ENCODE results near the gene NEDD4L.

NEDD4L gene

GRCh38 chr18:58178511-58178910 lies 134.5 kb downstream of the NEDD4L start:
- no peak for DNase-seq (ENCODE audit: low spot score)
- H3K36me3 Mint-ChIP-seq (ENCODE audit: low read depth): no peaks in the 10 kb centered on the region
- peaks cover 6% of the 10 kb centered on the region for H3K27me3 Mint-ChIP-seq (ENCODE audit: low read depth)
- no peaks in the 10 kb centered on the region for H3K9me3 Mint-ChIP-seq
- no peaks in the 10 kb centered on the region for H3K4me1 Mint-ChIP-seq (ENCODE audit: low read depth)
- H3K27ac Mint-ChIP-seq: no peak overlapping the region
- H3K4me3 Mint-ChIP-seq: no peak overlapping the region

GRCh38 chr18:58180172-58180571 lies 136.1 kb downstream of the NEDD4L start:
- Mint-ChIP-seq H3K27me3 (ENCODE audit: low read depth) (peaks cover 4% of the 10 kb centered on the region), H3K4me1 (ENCODE audit: low read depth) (no peaks in the 10 kb centered on the region), H3K9me3 (no peaks in the 10 kb centered on the region), H3K36me3 (ENCODE audit: low read depth) (no peaks in the 10 kb centered on the region), H3K4me3 (no peak overlapping the region), H3K27ac (no peak overlapping the region)
- no peak for DNase-seq (ENCODE audit: low spot score)

- Mint-ChIP-seq H3K4me3 (no peak overlapping the region), H3K9me3 (no peaks in the 10 kb centered on the region), H3K27me3 (ENCODE audit: low read depth) (peaks cover 4% of the 10 kb centered on the region), H3K27ac (no peak overlapping the region), H3K4me1 (ENCODE audit: low read depth) (no peaks in the 10 kb centered on the region), H3K36me3 (ENCODE audit: low read depth) (no peaks in the 10 kb centered on the region)
- peak; percentile 22 for DNase-seq (ENCODE audit: low spot score)
These were observed 136.8 kb downstream of the NEDD4L start for GRCh38 chr18:58180738-58181353.

- peaks cover 3% of the 10 kb centered on the region for H3K27me3 Mint-ChIP-seq (ENCODE audit: low read depth)
- H3K9me3 Mint-ChIP-seq: no peaks in the 10 kb centered on the region
- no peak for DNase-seq (ENCODE audit: low spot score)
- H3K36me3 Mint-ChIP-seq (ENCODE audit: low read depth): no peaks in the 10 kb centered on the region
- no peaks in the 10 kb centered on the region for H3K4me1 Mint-ChIP-seq (ENCODE audit: low read depth)
- no peak overlapping the region for H3K4me3 Mint-ChIP-seq
- H3K27ac Mint-ChIP-seq: no peak overlapping the region
These were observed 138.0 kb downstream of the NEDD4L start for GRCh38 chr18:58181988-58182387.

GRCh38 chr18:58183226-58183625 lies 139.2 kb downstream of the NEDD4L start:
- H3K36me3 Mint-ChIP-seq (ENCODE audit: low read depth): no peaks in the 10 kb centered on the region
- no peak for DNase-seq (ENCODE audit: low spot score)
- H3K4me3 Mint-ChIP-seq: no peak overlapping the region
- H3K27ac Mint-ChIP-seq: no peak overlapping the region
- H3K4me1 Mint-ChIP-seq (ENCODE audit: low read depth): no peaks in the 10 kb centered on the region
- peaks cover 2% of the 10 kb centered on the region for H3K27me3 Mint-ChIP-seq (ENCODE audit: low read depth)
- H3K9me3 Mint-ChIP-seq: no peaks in the 10 kb centered on the region

- H3K4me3 Mint-ChIP-seq: no peak overlapping the region
- H3K27me3 Mint-ChIP-seq (ENCODE audit: low read depth): peaks cover 8% of the 10 kb centered on the region
- H3K4me1 Mint-ChIP-seq (ENCODE audit: low read depth): no peaks in the 10 kb centered on the region
- no peaks in the 10 kb centered on the region for H3K36me3 Mint-ChIP-seq (ENCODE audit: low read depth)
- no peak overlapping the region for H3K27ac Mint-ChIP-seq
- H3K9me3 Mint-ChIP-seq: no peaks in the 10 kb centered on the region
- DNase-seq (ENCODE audit: low spot score): no peak
These were observed 142.4 kb downstream of the NEDD4L start for GRCh38 chr18:58186258-58186948.

- Mint-ChIP-seq H3K27me3 (ENCODE audit: low read depth) (peaks cover 12% of the 10 kb centered on the region), H3K9me3 (no peaks in the 10 kb centered on the region), H3K4me1 (ENCODE audit: low read depth) (no peaks in the 10 kb centered on the region), H3K4me3 (no peak overlapping the region), H3K36me3 (ENCODE audit: low read depth) (no peaks in the 10 kb centered on the region), H3K27ac (no peak overlapping the region)
- no peak for DNase-seq (ENCODE audit: low spot score)
These were observed 143.6 kb downstream of the NEDD4L start for GRCh38 chr18:58187674-58188073.

- Mint-ChIP-seq H3K4me1 (ENCODE audit: low read depth) (no peaks in the 10 kb centered on the region), H3K36me3 (ENCODE audit: low read depth) (no peaks in the 10 kb centered on the region), H3K27ac (no peak overlapping the region), H3K9me3 (no peaks in the 10 kb centered on the region), H3K27me3 (ENCODE audit: low read depth) (peaks cover 17% of the 10 kb centered on the region), H3K4me3 (no peak overlapping the region)
- no peak for DNase-seq (ENCODE audit: low spot score)
These were observed 145.0 kb downstream of the NEDD4L start for GRCh38 chr18:58188996-58189395.

GRCh38 chr18:58190842-58191530 lies 147.0 kb downstream of the NEDD4L start:
- Mint-ChIP-seq H3K9me3 (no peaks in the 10 kb centered on the region), H3K36me3 (ENCODE audit: low read depth) (no peaks in the 10 kb centered on the region), H3K4me1 (ENCODE audit: low read depth) (peaks cover 5% of the 10 kb centered on the region), H3K4me3 (no peak overlapping the region), H3K27me3 (ENCODE audit: low read depth) (peaks cover 32% of the 10 kb centered on the region), H3K27ac (no peak overlapping the region)
- DNase-seq (ENCODE audit: low spot score): no peak

- Mint-ChIP-seq H3K4me3 (no peak overlapping the region), H3K27ac (no peak overlapping the region), H3K9me3 (no peaks in the 10 kb centered on the region), H3K4me1 (ENCODE audit: low read depth) (peaks cover 5% of the 10 kb centered on the region), H3K27me3 (ENCODE audit: low read depth) (peaks cover 35% of the 10 kb centered on the region), H3K36me3 (ENCODE audit: low read depth) (no peaks in the 10 kb centered on the region)
- DNase-seq (ENCODE audit: low spot score): no peak
These were observed 147.6 kb downstream of the NEDD4L start for GRCh38 chr18:58191626-58192025.

GRCh38 chr18:58192519-58192918 lies 148.5 kb downstream of the NEDD4L start:
- Mint-ChIP-seq H3K4me1 (ENCODE audit: low read depth) (peaks cover 5% of the 10 kb centered on the region), H3K27ac (no peak overlapping the region), H3K36me3 (ENCODE audit: low read depth) (no peaks in the 10 kb centered on the region), H3K9me3 (no peaks in the 10 kb centered on the region), H3K4me3 (no peak overlapping the region), H3K27me3 (ENCODE audit: low read depth) (peaks cover 44% of the 10 kb centered on the region)
- DNase-seq (ENCODE audit: low spot score): no peak

GRCh38 chr18:58194028-58194427 lies 150.0 kb downstream of the NEDD4L start:
- H3K27ac Mint-ChIP-seq: no peak overlapping the region
- H3K4me1 Mint-ChIP-seq (ENCODE audit: low read depth): peaks cover 5% of the 10 kb centered on the region
- no peaks in the 10 kb centered on the region for H3K36me3 Mint-ChIP-seq (ENCODE audit: low read depth)
- no peaks in the 10 kb centered on the region for H3K9me3 Mint-ChIP-seq
- DNase-seq (ENCODE audit: low spot score): no peak
- peaks cover 44% of the 10 kb centered on the region for H3K27me3 Mint-ChIP-seq (ENCODE audit: low read depth)
- no peak overlapping the region for H3K4me3 Mint-ChIP-seq

GRCh38 chr18:58195278-58195765 lies 151.3 kb downstream of the NEDD4L start:
- H3K4me1 Mint-ChIP-seq (ENCODE audit: low read depth): peaks cover 5% of the 10 kb centered on the region
- H3K4me3 Mint-ChIP-seq: peak overlapping the region; percentile 63
- no peak overlapping the region for H3K27ac Mint-ChIP-seq
- H3K9me3 Mint-ChIP-seq: no peaks in the 10 kb centered on the region
- DNase-seq (ENCODE audit: low spot score): no peak
- peaks cover 41% of the 10 kb centered on the region for H3K27me3 Mint-ChIP-seq (ENCODE audit: low read depth)
- H3K36me3 Mint-ChIP-seq (ENCODE audit: low read depth): no peaks in the 10 kb centered on the region

- Mint-ChIP-seq H3K4me3 (no peak overlapping the region), H3K9me3 (no peaks in the 10 kb centered on the region), H3K27me3 (ENCODE audit: low read depth) (peaks cover 41% of the 10 kb centered on the region), H3K27ac (no peak overlapping the region), H3K4me1 (ENCODE audit: low read depth) (peaks cover 5% of the 10 kb centered on the region), H3K36me3 (ENCODE audit: low read depth) (no peaks in the 10 kb centered on the region)
- no peak for DNase-seq (ENCODE audit: low spot score)
These were observed 152.1 kb downstream of the NEDD4L start for GRCh38 chr18:58196164-58196563.
